HTERT RPE-1 (cell line): ENCODE results near the gene JAK1.
"Not testable (repeated sequence)": the region's sequence is repeated elsewhere in the genome, so short reads cannot be mapped to it uniquely, and the experiment has no call there.

Source experiments
- in situ Hi-C: fragments of 300-500 bp; cut with MboI; formaldehyde crosslinking; loops from 4 replicates; pipeline ENCODE4 v1.14.3; 2020; ENCODE audit warnings: low sequenced_read_pairs

Gene JAK1

DNA sequence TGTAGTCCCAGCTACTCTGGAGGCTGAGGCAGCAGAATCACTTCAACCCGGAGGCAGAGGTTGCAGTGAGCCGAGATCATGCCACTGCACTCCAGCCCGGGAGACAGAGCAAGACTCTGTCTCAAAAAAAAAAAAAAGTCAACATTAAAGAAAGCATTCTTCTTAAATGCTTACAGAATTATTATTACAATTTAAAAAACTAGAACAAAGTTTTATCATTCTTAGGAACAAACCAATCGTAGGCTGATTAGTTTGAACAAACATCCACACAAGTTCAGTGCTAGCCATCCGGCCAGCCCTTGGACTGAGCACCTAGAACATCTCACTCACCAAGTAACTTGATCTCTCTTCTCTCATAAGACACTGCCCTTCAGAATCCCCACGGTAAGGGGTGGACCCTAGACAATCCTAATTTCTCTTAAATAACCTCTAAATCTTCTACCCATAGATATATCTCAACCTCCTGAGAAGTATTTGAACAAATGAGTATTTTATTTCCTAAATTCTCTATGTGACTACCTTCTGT is 16.0 kb downstream of the JAK1 start:
- in situ Hi-C loops, result no loop called here

DNA sequence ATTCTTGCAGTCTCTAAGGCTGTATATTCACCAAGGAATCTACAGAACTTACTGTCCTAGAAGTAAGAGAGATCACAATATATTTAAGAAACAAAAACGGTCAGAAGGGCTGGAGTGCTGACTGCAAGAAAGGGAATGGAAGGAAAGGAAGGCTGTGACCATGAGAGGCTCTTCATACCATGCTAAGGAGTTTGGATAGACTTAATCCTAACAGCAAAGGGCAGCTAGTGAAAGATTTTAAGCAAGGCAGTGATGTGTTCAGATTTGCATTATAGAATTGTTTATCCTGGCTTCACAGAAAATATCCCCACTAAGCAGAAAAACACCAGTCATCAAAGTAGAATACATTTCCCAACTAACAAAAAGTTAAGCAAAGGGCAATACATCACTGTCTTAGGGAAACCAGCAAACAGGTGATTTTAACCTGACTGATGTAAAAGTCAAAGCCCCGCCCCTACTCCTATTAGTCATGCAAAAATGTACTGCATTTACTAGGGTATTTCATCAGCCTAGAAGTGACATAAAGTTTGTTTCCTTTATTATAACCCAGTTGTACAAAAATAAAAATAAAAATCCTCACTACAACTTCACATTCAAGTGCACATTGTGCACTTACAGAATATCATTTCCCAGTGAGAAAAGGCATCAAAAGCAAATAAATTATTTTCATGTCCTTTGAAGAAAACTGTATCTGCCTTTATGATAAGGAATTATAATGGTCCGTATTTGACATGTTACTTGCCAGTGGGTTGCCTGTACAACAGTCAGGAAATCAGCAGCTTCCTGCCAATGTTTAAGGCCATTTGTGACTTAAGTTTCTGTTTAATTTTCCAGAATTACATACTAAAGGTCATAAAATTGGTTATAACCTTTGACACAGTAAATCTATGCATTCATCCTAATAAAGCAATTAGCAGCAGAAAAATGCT is 17.2 kb downstream of the JAK1 start:
- in situ Hi-C loops, result no loop called here

DNA sequence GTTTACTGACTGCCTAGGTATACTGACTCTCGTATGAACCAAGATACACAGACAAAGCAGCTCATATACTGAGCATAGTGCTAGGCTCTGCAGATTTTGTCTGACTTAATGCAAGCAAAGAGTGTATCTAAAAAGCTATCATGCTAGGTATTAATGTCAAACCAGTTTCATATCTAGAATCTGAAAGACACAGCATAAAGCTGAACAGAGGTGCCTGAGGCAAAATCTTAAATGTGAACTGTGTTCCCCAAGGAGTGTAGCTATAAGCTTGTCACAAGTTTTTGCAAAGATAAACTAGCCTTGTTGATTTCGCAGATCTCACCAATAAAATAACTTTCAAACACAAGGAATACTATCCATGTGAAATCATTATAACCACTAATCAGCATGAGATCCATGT is 18.1 kb downstream of the JAK1 start:
- in situ Hi-C loops, result no loop called here

DNA sequence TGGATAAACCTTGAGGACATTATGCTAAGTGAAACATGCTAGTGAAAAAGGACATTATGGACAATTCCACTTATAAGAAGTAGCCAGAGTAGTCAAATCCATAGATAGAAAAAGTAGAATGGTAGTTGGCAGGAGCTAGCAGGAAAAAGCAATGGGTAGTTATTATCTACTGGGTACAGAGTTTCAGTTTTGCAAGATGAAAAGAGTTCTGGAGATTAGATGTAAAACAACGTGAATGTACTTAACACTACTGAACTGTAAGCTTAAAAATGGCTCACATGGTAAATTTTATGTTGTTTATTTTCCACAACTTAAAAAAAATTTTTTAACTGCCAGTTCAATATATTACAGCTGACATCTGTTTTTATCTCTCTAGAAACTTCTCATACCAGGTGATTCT is 19.4 kb downstream of the JAK1 start:
- in situ Hi-C loops, result no loop called here

DNA sequence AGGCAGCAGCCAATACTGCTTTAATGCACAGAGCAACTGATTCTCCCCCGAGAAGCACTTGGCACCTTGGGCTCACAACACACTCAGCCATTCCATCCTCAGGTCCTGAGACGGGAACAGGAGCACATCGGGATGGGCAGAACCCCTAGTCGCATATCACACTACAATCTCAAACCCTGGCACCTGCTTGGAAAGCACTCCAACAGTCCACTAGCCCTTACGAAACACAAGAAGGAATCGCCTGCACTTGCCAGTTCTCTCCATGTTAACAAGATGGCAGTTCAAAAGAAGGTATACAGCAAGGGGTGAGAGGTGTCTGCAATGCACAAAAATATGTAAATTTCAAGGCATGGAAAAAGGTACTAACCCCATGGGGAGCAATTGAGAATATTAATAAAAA is 21.4 kb downstream of the JAK1 start:
- in situ Hi-C loops, result no loop called here

DNA sequence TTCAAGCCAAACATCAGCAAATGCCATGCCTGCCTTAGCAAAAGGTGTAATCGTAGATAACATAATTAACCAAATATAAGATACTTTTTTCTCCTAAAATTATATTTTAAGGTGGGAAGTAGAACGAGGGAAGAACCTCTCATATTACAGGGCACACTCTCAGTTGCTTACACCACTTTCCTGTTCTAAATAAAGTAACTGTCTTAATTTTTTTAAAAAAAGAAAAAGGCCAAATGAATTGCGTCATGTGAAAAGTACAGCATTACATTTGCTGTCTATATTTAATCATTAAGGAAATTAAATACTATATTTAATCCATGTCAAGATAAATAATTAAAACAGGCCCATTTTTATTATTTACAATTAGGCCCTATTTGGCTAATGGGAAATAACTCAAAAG is 23.7 kb downstream of the JAK1 start:
- in situ Hi-C loops, result no loop called here

DNA sequence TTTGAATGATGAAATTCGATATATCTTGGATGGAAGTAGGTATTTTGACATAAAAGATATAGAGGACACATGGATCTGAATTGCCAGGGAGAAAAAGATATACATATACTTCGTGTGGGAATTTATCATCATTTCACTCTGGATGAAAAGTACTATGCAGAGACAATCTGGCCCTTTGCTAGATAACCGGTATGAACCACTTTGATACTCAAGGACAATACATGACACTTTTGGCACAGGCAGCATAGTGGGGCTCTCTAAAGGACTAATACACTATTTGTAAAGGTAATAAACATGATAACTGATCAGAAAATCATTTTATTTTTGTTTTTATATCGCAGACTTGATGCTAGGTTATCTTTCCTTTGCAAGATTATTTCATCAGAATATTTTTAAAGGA is 24.2 kb downstream of the JAK1 start:
- in situ Hi-C loops, result no loop called here

DNA sequence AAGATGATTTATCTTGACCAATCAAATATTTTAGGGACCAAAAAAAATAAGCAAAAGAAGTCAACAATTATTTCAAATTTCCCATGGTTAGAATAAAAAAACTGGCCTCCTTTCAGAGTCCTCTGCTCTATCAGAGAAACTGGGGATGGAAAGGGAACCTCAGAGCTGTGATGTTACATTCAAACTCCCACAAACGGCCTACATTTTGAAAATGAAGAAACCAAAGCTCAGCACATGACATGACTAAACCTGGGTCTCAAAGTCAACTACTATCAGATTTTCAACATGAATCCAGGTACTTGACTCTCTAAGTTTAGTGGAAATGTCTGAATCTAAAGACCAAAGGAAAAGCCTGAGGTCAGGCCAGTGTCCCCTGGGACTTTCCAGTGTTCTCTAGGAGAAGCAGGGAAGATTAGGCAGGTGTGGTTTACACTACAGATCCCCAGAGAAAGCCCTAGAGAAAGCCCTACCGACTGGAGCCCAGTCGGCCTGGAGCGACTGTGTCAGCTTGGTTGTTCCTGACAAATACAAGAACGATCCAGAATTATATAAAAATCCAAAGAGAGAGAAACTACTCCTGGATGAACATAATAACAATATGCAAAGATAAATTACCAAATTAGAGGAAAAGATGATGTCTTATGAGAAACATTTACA is 24.8 kb downstream of the JAK1 start:
- in situ Hi-C loops, result no loop called here

DNA sequence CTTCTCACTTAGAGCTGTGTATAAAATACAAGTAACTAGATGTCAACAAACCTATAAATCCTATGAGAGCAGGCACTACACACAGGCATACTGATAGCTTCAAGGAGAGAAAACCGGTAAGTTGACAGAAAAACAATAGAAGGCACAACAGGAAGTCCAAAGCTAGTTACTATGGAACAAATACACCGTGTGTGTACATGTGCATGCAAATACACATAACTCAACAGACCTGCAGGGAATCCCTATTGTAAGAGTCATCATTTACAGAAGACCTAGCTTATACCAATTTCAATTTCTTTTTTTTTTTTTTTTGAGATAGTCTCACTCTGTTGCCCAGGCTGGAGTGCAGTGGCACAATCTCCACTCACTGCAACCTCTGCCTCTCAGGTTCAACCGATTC is 26.3 kb downstream of the JAK1 start:
- in situ Hi-C loops, result no loop called here

DNA sequence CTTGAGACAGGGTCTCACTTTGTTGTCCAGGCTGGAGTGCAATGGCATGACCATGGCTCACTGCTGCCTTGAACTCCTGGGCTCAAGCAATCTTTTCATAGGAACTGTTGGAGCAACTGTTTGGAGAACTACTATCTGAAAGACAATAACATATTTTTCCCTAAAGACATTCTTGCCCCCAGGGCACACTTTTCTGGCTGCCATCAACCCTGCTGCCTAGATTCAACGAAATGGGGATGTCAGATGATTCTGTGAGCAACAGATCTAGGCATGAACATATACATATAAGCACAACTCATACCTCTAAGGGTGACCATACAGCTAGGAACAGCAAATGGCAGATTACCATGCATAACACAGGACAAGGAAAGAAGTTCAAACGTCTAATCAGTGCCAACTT is 27.4 kb downstream of the JAK1 start:
- in situ Hi-C loops, result no loop called here

DNA sequence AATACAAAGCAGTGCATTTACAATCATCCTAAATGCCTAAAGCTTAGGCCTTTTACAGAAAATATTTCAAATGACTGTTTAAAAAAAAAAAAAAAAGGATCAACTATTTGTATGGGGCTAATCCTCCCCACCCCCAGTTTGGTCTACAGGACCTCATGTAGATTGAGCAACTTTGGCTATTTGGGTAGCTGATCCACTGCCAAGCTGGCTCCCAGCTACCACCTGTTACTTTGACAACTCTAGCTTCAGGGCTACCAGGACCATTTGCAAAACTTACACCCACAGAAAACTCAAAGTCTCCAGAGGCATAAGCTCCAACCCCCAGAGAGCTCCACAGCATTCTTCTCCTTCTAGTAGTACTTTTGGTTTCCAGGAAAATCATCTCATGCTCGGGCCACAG is 29.4 kb downstream of the JAK1 start:
- in situ Hi-C loops, result no loop called here

DNA sequence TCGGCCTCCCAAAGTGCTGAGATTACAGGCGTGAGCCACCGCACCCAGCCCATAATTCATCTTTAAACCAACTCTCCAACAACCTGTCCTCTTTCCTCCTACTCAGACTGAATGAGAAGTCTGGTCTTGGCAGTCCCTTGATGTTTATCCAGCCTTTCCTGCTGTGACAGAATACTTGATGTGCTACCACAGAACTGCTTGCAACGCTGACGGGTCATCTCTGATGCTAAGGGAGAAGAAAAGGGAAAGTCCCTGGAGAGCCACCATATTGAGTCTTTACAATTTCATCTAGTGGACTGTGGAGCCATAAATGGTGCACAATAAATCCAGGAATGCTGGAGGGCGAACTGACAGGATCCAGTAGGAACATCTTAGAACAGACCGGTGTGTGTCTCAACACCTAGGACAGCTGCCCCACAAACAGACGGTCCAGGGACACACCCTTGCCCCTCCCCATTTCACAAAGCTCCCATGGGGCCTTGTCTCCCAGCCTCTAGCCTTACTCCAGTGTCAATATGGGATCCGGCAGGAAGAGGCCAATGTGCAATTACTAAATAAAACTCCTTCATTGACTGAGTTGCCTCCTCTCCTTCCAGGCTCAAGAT is 30.7 kb downstream of the JAK1 start:
- in situ Hi-C loops, result no loop called here

DNA sequence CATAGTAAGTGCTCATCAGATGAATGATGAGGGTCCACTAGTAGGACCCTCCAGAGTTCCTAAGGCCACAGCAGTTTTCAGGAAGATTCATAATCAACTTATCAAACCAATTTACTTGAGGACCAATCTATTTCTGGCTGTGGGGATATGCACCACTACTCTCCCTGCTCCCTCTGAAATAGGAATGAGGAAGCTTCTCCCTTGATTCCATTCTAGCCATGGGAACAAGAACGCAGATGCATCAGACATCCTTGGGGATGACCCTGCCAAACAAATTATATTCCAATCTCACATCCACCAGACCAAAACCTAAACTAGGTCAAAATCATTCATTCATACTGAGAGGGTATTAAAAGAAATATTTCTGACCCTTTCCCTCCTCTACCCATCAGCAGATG is 31.5 kb downstream of the JAK1 start:
- in situ Hi-C loops, result no loop called here

DNA sequence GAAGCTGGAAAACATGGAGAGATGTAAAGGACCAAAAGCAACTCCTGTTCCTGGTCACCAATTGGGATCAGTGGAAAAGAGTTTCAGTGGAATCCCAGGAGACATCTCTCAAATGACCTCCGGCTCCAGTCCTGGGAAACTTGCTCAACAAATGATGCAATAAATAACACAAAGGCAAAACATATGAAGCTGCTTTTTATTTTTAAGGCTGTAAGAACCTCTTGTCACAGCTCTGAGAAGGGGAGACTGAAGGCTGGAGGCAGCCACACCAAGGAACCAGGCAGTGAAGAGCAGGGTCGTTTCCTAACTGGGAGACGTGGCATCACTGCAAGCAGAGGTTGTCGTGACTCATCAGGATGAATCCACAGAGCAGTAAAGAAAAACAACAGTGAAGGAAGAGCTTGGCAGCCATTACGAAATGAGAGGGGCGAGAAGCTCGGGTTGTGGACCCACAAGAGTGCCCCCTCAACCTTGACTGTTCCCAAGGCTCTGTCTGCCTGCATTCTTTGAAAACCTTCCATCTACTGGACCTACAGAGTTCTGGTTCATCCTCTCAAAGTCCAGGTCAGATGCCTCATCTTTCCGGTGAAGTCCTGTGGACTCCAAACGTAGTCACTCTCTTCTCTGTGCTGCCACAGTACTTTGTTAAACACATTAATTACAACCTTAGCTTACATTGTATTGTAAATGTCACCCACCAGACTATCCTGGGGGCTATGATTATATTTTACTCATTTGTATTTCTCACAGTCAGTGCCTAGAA is 32.1 kb downstream of the JAK1 start:
- in situ Hi-C loops, result no loop called here

DNA sequence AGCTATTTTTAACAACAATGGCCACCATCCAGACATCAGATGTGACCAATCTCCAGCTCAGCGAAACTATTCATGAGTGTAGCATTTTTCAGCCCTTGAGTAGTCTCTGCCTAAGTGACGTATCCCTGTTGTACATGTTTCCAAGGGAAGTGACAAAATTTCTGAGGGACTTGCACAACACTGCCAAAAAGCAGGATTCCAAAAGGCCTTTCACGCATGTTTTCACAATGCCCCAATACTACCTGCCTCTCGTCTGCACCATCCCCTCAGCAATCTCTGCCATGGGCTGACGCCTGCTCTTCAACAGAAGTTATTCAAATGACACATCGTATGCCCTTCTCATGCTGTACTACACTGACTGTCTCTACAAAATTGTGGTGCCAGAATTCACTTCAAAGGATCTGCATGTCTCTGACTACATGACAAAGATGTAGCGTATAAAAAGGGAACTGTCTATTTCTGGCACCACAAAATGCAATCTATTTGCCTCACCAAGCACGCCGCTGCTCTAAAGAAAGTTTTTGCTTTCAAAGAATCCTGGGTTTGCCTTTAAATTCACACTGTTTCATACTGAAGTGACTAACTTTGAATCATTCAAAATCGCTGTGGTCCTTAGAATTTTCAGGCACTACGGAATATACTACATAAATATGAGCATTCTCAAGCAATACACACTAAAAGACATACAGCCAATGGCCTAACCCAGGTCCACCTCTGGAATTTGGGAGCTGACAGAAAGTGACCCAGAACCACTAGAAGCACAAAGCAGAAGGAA is 32.9 kb downstream of the JAK1 start:
- in situ Hi-C loops, result no loop called here

DNA sequence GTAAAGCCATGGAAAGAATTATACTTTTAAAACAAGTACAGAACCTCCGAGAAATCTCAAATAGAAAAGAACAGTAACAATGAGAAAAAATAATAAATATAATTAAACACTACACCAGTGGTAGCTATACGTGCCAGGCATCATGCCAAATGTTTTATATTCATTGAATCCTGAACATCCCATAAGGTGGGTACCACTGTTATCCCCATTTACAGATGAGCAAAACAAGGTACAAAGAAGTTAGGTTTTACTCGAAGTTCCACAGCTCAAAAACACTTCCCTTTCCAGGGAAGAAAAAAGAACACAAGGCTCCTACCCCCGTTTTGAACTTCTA is 33.4 kb downstream of the JAK1 start:
- in situ Hi-C loops, result no loop called here

DNA sequence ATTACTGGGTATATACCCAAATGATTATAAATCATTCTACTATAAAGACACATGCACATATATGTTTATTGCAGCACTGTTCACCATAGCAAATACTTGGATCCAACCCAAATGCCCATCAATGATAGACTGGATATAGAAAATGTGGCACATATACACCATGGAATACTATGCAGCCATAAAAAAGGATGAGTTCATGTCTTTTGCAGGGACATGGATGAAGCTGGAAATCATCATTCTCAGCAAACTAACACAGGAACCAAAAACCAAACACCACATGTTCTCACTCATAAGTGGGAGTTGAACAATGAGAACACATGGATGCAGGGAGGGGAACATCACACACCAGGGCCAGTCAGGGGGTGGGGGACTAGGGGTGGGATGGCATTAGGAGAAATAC is 35.7 kb downstream of the JAK1 start:
- in situ Hi-C loops, result not testable (repeated sequence)

DNA sequence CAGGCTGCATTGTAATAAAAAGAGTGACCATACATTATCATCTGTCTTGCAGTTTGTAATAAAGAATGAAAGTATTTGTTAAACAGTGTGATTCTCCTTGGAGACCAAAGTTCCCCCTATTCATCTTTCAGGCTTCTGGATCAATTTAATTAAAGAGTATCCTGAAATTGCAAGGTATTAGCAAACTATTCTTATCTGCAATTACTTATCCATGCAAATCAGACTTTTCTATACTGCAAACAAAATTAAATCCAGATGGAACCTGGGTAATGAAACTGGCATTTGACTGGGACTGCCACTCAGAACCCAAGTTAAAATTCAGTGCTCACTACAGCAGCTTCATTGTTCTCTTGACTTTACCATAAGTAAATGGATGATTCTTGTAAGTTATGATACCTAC is 37.1 kb downstream of the JAK1 start:
- in situ Hi-C loops, result no loop called here

DNA sequence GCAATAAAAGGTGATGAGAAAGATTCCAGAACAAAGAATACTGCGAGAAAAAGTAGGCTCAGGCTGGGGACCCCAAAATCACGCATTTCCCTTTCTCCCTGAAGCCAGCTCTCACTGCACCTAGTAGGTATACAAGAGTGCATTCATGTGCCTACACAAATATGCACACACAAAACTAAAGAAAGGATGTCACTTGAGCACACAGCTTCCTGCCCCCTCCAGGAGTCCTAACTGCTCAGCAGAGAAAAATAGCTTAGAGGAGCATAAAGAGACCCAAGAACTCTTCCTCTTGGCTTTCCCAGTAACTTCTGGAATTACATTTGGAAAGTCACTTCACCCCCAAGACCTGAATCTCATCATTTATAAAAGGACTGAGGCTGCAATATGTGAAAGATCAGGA is 38.0 kb downstream of the JAK1 start:
- in situ Hi-C loops, result no loop called here

DNA sequence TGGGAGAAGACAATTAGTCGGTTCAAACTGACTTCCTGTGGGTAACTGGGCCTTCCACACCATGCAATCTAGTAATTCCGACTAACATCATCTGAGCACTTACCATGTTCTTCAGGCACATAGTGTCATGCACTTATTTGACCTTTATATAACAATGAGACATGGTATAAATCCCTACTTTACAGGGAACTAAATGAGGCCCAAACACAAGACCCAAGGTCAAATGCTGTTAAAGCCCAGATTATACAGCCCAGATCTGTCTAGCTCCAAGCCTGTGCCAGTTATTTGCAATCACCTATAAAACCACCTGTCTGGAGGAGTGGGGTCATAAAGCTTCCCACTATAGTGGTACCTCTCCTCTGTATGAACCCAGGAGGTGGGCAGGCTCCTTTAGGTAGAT is 40.8 kb downstream of the JAK1 start:
- in situ Hi-C loops, result no loop called here
